Upper lobe of right lung (tissue), 1 donor: Measurements from ENCODE around the gene TNRC6C. TPM values are rescaled to one million over a fixed set of nuclear protein-coding genes. Genes with fewer than 3 reads are reported as not detected.

Source experiments
- ATAC-seq: fragments of 200-7000 bp; cut with Tn5 transposase; one replicate; pipeline ENCODE4 v1.9.1; 2020; ENCODE audit warnings: mild to moderate bottlenecking, moderate library complexity
- DNase-seq: peaks from one replicate; pipeline ENCODE4 v3.0.0-alpha.2; 2020
- H3K27ac ChIP-seq: fragments of 200-600 bp; one replicate; pipeline ENCODE4 v1.8.0; 2022
- H3K27me3 ChIP-seq: fragments of 200-600 bp; one replicate; pipeline ENCODE4 v1.8.0; 2022; ENCODE audit warnings: mild to moderate bottlenecking
- H3K36me3 ChIP-seq: fragments of 200-600 bp; one replicate; pipeline ENCODE4 v1.8.0; 2022
- H3K4me1 ChIP-seq: fragments of 200-600 bp; one replicate; pipeline ENCODE4 v1.8.0; 2022
- H3K4me3 ChIP-seq: fragments of 200-600 bp; one replicate; pipeline ENCODE4 v1.8.0; 2022; ENCODE audit warnings: mild to moderate bottlenecking
- H3K9me3 ChIP-seq: fragments of 200-600 bp; one replicate; pipeline ENCODE4 v1.8.0; 2022
- CTCF ChIP-seq: fragments of 200-600 bp; IDR thresholded peaks from one replicate; pipeline ENCODE4 v1.8.0; 2022; ENCODE audit warnings: antibody characterized with exemption
- intact Hi-C: fragments of 100-400 bp; cut with DNase I; formaldehyde crosslinking; loops from one replicate; pipeline ENCODE4 v1.11.0; 2022
- total RNA-seq: library from RNA; stranded (reverse); fragmentation: NEBNext Ultra II Directional; extraction: Animal tissue kit (Norgen Biotek cat#: 25700); gene quantifications from one replicate; pipeline ENCODE4 v1.2.1, GENCODE V29; 2021
- donor health status: DM: no; HTN: yes; CAD: no; lungs with severe emphysema.

The TNRC6C gene
- total RNA-seq, 1 donor from 2014 or later, result 21.7 TPM

- Histone ChIP-seq H3K36me3 (peaks cover 18% of the 10 kb centered on the region), H3K4me3 (peak overlapping the region; percentile 93), H3K4me1 (peaks cover 67% of the 10 kb centered on the region), H3K27ac (peak overlapping the region; percentile 86), H3K9me3 (no peaks in the 10 kb centered on the region), H3K27me3 (no peaks in the 10 kb centered on the region)
- no peak for TF ChIP-seq CTCF
- no peak for ATAC-seq
- DNase-seq, result no peak
- intact Hi-C loops, result no loop called here
Measured at GRCh38 chr17:78129351-78130089, 171.0 kb downstream of the TNRC6C start.

GRCh38 chr17:78130090-78130436 is 171.6 kb downstream of the TNRC6C start:
- intact Hi-C loops, result no loop called here

DNA sequence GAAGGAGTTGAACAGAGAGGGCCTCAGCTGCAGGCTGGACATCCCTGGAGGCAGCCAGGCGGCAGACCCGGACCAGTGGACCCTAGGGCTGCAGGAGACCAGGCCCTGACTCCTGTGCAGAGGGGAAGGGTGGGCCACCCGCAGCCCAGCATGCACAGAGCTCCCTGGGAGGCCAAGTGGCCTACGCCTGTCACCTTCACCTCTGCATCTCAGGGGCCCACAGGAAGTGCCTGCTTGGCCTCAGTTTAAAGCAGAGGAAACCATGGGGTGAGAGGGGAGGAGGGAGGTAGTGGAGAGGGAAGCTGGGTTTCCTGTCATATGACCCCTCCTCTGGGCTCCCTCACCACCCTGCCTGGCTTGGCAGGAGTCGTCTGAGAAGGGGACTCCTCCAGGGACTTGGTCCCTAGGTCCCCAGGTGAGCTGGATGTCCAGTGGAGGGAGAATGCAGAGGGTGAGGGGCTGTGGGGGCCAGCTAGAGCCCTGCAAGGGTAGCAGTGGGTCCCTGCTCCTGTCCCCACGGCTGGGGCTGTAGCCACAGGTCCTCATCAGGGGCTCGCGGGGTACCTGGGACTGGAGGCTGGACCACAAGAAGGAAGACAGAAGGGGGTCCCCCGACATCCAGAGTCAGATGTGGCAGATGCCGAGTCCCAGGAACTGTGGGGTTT is 172.1 kb downstream of the TNRC6C start, which contains the start of gene TMC8:
TSS of gene TMC8 (plus strand) at position 335 of the 665 bp plus-strand sequence. CDS start 818 bp downstream, outside the sequence.
- ATAC-seq (peak; percentile 32), DNase-seq (peak; percentile 76)
- Histone ChIP-seq H3K27me3 (no peaks in the 10 kb centered on the region), H3K9me3 (no peaks in the 10 kb centered on the region), H3K4me1 (peaks cover 57% of the 10 kb centered on the region), H3K4me3 (peak within 1 kb of the TSS; percentile 93), H3K27ac (peak within 1 kb of the TSS; percentile 86), H3K36me3 (peaks cover 7% of the 10 kb centered on the region)
- TF ChIP-seq CTCF, result no peak
- intact Hi-C loops, result no loop called here

More at GRCh38 chr17:78130090-78130436, 171.6 kb downstream of the TNRC6C start:
- H3K27ac ChIP-seq, result peak overlapping the region; percentile 86
- no peak for TF ChIP-seq CTCF
- H3K4me1 ChIP-seq, result peaks cover 62% of the 10 kb centered on the region
- H3K36me3 ChIP-seq, result peaks cover 12% of the 10 kb centered on the region
- no peaks in the 10 kb centered on the region for H3K9me3 ChIP-seq
- DNase-seq (no peak), ATAC-seq (no peak)
- H3K27me3 ChIP-seq, result no peaks in the 10 kb centered on the region
- H3K4me3 ChIP-seq, result no peak overlapping the region

- Histone ChIP-seq H3K4me1 (peaks cover 49% of the 10 kb centered on the region), H3K27me3 (no peaks in the 10 kb centered on the region), H3K9me3 (no peaks in the 10 kb centered on the region), H3K27ac (peak overlapping the region; percentile 71), H3K36me3 (no peaks in the 10 kb centered on the region), H3K4me3 (peak overlapping the region; percentile 52)
- DNase-seq (peak; percentile 79), ATAC-seq (peak; percentile 4)
- intact Hi-C loops, result no loop called here
- TF ChIP-seq CTCF, result no peak
Measured at GRCh38 chr17:78131172-78132083, 172.9 kb downstream of the TNRC6C start.

DNA sequence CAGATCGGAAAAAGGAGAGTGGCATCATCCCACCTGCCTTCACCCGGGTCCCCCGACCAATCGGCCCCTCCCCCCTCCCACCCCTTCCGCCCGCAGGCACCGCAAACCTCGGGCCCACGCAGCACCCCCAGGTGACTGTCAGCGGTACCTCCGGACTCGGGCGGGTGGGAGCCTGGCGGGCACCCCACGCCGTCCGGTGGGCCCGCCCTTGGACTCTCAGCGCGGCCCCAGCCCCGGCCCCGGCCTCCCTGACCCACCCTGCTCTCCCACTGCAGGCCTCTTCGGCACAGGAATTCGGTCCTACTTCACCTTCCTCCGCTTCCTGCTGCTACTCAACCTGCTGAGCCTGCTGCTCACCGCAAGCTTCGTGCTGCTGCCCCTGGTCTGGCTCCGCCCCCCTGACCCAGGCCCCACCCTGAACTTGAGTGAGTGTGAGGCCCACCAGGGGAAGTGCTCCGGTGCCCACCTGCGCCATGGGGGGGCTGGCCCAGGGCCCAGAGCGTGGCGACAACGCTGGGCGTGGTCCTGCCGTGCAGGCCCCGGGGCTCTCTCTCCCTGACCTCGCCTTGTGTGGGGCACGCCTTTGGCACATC is 173.7 kb downstream of the TNRC6C start:
- Histone ChIP-seq H3K27ac (peak overlapping the region; percentile 6), H3K36me3 (no peaks in the 10 kb centered on the region), H3K9me3 (no peaks in the 10 kb centered on the region), H3K4me1 (peaks cover 43% of the 10 kb centered on the region), H3K4me3 (peak overlapping the region; percentile 52), H3K27me3 (no peaks in the 10 kb centered on the region)
- DNase-seq, result peak; percentile 86
- TF ChIP-seq CTCF, result no peak
- intact Hi-C loops, result no loop called here
- ATAC-seq, result peak; percentile 34
